SK-N-MC (cell line): ENCODE measurements around the gene PSG6.
"Not testable (repeated sequence)": the region's sequence is repeated elsewhere in the genome, so short reads cannot be mapped to it uniquely, and the experiment has no call there.

Experiments used
- EZH2 ChIP-seq: fragments of 200-600 bp; sonication (generic); IDR thresholded peaks from one replicate; pipeline ENCODE4 v1.6.1; 2017; ENCODE audit warnings: antibody characterized with exemption
- POLR2AphosphoS5 ChIP-seq: IDR thresholded peaks from 2 replicates; pipeline ENCODE4 v1.6.1; 2012; ENCODE audit warnings: mild to moderate bottlenecking, low read depth, low read length, borderline replicate concordance

DNA sequence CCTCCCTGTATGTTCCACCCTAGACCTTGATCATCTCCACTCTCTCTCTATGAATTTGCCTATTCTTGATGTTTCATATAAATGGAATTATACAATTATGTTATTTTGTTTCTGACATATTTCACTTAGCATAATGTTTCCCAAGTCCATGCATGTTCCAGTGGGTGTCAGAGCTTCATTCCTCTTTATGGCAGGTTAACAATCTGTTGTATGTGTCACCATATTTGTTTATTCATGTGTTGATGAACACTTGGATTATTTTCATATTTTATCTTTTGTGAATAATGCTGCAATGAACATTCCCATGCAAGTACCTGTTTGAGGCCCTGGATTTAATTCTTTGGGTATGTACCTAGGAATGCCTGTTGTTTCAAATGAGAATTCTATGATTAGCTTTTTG lies 3.3 kb upstream of the PSG6 start:
- TF ChIP-seq EZH2, POLR2AphosphoS5: not testable (repeated sequence)
